Measurements from ENCODE around the gene RPUSD3. TPM values are rescaled to one million over a fixed set of nuclear protein-coding genes. Genes with fewer than 3 reads are reported as not detected.

RPUSD3 gene
- total RNA-seq, 4 donors from 2014 or later = 44.4 to 57.1 (median 50.7) TPM

GRCh38 chr3:9806137-9806536 is 37.7 kb downstream of the RPUSD3 start:
- no peak for DNase-seq (ENCODE audit: low spot score in 2 of 2)
- no peak overlapping the region for H3K4me3 ChIP-seq (ENCODE audit: low read depth, poor library complexity, severe bottlenecking)
- WGBS, 2 donors = 84 to 91% methylated on average over 12 of the region's 12 CpGs
- TF ChIP-seq POLR2A (IDR thresholded peaks at IDR 0.05) (no peak), CTCF (IDR thresholded peaks at IDR 0.05) (no peak)
- intact Hi-C loops (cut with DNase I; ENCODE audit: low total_unique reads) = no loop called here

DNA sequence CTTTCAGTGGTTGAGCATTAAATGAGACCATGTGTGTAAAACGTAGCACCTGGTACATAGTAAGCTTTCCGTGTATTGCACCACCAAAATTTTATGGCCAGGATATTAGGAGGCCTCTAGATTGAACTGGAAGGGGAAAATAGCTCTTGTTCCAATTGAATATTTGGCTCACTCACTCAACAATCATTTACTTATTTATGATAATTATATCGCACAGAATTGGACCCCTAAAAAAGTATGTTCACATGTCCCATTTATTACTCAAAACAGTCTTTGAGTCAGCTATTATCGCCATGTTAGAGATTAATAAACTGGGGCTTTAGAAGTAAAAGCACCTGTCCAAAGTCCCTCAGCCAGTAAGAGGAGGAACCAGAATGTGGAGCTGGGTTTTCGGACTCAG is 38.8 kb downstream of the RPUSD3 start:
- WGBS, 2 donors = 88 to 89% methylated on average over 5 of the region's 5 CpGs
- H3K4me3 ChIP-seq (ENCODE audit: low read depth, poor library complexity, severe bottlenecking) = no peak overlapping the region
- intact Hi-C loops (cut with DNase I; ENCODE audit: low total_unique reads) = no loop called here
- DNase-seq (ENCODE audit: low spot score in 2 of 2) = no peak
- TF ChIP-seq CTCF (IDR thresholded peaks at IDR 0.05) (no peak), POLR2A (IDR thresholded peaks at IDR 0.05) (no peak)

DNA sequence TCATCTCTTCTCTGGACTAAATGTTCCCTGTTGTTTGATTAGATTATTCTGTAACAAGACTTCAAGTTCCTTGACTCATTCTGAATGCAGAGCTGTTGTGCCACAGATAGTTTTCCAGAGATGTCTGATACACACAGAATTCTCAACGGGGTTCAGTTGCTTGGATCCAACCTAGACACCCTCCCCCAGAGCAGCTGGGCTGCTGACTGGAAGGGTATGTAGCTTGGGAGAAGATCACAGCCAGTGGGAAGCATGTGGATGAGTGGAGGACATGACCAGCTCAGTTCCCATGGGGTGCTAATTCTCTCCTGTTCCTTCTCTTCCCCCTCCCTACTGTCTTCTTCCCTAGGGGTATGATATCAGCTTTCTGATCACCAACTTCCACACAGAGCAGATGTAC is 40.3 kb downstream of the RPUSD3 start:
- intact Hi-C loops (cut with DNase I; ENCODE audit: low total_unique reads) = no loop called here
- no peak for DNase-seq (ENCODE audit: low spot score in 2 of 2)
- TF ChIP-seq CTCF (IDR thresholded peaks at IDR 0.05) = no peak
- 77 to 90% methylated on average over 1 of the region's 1 CpG for WGBS, 2 donors
- no peak overlapping the region for H3K4me3 ChIP-seq (ENCODE audit: low read depth, poor library complexity, severe bottlenecking)

DNA sequence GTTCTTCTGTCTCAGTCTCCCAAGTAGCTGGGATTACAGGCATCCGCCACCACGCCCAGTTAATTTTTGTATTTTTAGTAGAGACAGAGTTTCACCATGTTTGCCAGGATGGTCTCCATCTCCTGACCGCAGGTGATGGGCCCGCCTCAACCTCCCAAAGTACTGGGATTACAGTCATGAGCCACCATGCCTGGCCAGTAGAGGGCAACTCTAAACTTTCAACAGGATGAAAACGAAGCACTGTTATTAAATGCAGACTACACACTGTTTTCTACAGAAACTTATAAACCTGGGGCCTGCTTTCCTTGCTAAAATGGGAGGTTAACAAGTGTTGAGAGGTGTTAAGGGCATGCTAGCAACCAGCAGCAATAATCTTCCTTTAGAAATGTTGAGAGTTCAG is 43.3 kb downstream of the RPUSD3 start:
- 86 to 90% methylated on average over 5 of the region's 5 CpGs for WGBS, 2 donors
- intact Hi-C loops (cut with DNase I; ENCODE audit: low total_unique reads) = no loop called here
- TF ChIP-seq CTCF (IDR thresholded peaks at IDR 0.05) (no peak), POLR2A (IDR thresholded peaks at IDR 0.05) (no peak)
- DNase-seq (ENCODE audit: low spot score in 2 of 2) = no peak
- H3K4me3 ChIP-seq (ENCODE audit: low read depth, poor library complexity, severe bottlenecking) = no peak overlapping the region

GRCh38 chr3:9797196-9797945 is 46.4 kb downstream of the RPUSD3 start:
- no peak for DNase-seq (ENCODE audit: low spot score in 2 of 2)
- WGBS, 2 donors = 92% methylated on average over 12 of the region's 12 CpGs
- intact Hi-C loops (cut with DNase I; ENCODE audit: low total_unique reads) = no loop called here
- H3K4me3 ChIP-seq (ENCODE audit: low read depth, poor library complexity, severe bottlenecking) = no peak overlapping the region
- no peak for TF ChIP-seq CTCF (IDR thresholded peaks at IDR 0.05)
- TF ChIP-seq POLR2A (IDR thresholded peaks at IDR 0.05) = no peak

- no peak for TF ChIP-seq POLR2A (IDR thresholded peaks at IDR 0.05)
- no peak for TF ChIP-seq CTCF (IDR thresholded peaks at IDR 0.05)
- intact Hi-C loops (cut with DNase I; ENCODE audit: low total_unique reads) = no loop called here
- H3K4me3 ChIP-seq (ENCODE audit: low read depth, poor library complexity, severe bottlenecking) = no peak overlapping the region
- 77 to 91% methylated on average over 5 of the region's 5 CpGs for WGBS, 2 donors
- DNase-seq (ENCODE audit: low spot score in 2 of 2) = no peak
Observed at GRCh38 chr3:9795207-9795606, 48.6 kb downstream of the RPUSD3 start.

Measured in lower leg skin (tissue), 4 donors.